WTC11 (cell line): ENCODE measurements around the gene CTIF.

ENCODE experiments used
- MXD4 ChIP-seq: fragments of 250-450 bp; sonication (Bioruptor Pico); IDR thresholded peaks from 2 replicates; pipeline ENCODE4 v1.8.0; 2021; ENCODE audit warnings: mild to moderate bottlenecking, moderate library complexity, borderline replicate concordance
- ZNF317 ChIP-seq: sonication (generic); formaldehyde crosslinking; IDR thresholded peaks from 2 replicates; pipeline ENCODE4 v1.8.1; 2023; ENCODE audit warnings: low read depth, mild to moderate bottlenecking, moderate library complexity, missing genetic modification reagents, borderline replicate concordance
- TF ChIP-seq, protein P1 (sequence below): fragments of 200-600 bp; IDR thresholded peaks from 2 replicates; pipeline ENCODE4 v1.8.0; 2022; ENCODE audit warnings: antibody characterized with exemption
- TF ChIP-seq, protein P2 (sequence below): sonication (generic); formaldehyde crosslinking; IDR thresholded peaks from 2 replicates; pipeline ENCODE4 v1.8.1; 2023; ENCODE audit warnings: mild to moderate bottlenecking, missing genetic modification reagents
- TF ChIP-seq, protein P3 (sequence below): sonication (generic); formaldehyde crosslinking; conservative IDR thresholded peaks from 2 replicates; pipeline ENCODE4 v1.8.1; 2022; ENCODE audit warnings: mild to moderate bottlenecking, missing genetic modification reagents
- TF ChIP-seq, protein P4 (sequence below): sonication (generic); formaldehyde crosslinking; IDR thresholded peaks from 2 replicates; pipeline ENCODE4 v1.8.1; 2023; ENCODE audit warnings: mild to moderate bottlenecking, moderate library complexity, missing genetic modification reagents
- TF ChIP-seq, protein P5 (sequence below): sonication (generic); formaldehyde crosslinking; IDR thresholded peaks from 2 replicates; pipeline ENCODE4 v1.8.0; 2022; ENCODE audit warnings: mild to moderate bottlenecking, missing genetic modification reagents

DNA sequence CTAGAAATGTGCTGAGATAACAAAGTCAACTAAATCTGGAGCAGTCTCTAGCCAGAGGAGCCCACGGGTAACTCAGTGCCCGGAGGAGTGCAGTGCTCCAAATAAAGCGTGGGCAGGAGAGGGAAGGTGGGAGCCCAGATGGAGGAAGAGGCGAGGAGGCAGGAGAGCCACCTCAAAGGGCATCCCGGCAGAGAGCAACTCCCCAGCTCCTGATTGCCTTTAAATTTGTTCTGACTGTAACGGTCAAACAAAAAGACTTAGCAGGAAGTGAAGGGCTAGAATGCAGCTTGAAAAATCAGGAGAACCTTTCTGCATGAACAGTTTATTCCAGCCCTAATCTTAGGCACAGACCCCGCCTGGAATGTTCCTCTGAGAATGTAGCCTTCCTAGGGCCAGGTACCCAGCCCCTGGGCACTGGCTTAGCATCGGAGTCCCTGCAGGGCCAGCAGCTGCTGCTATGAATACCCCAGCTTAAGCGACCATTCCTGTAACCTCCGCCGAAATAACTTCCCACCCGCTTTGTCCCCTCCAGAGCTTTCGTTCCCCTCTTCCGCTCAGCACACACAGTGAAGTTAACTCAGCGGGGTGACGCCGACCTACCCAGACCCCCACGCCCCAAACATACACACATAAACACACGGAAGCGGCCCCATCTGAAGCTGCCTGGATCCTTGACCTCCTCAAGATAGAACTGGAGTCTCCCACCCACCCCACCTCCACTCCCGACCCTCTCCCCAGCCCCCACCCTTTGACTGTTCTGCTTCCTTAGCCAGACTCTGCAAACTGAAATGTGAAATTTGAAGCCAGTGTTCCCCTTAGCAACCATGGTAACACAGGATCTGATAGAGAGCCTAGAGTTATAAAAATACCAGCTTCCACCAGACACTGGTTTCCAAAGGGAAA lies 288.7 kb downstream of the CTIF start:
- TF ChIP-seq, protein P1, sequence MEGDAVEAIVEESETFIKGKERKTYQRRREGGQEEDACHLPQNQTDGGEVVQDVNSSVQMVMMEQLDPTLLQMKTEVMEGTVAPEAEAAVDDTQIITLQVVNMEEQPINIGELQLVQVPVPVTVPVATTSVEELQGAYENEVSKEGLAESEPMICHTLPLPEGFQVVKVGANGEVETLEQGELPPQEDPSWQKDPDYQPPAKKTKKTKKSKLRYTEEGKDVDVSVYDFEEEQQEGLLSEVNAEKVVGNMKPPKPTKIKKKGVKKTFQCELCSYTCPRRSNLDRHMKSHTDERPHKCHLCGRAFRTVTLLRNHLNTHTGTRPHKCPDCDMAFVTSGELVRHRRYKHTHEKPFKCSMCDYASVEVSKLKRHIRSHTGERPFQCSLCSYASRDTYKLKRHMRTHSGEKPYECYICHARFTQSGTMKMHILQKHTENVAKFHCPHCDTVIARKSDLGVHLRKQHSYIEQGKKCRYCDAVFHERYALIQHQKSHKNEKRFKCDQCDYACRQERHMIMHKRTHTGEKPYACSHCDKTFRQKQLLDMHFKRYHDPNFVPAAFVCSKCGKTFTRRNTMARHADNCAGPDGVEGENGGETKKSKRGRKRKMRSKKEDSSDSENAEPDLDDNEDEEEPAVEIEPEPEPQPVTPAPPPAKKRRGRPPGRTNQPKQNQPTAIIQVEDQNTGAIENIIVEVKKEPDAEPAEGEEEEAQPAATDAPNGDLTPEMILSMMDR: no peak
- TF ChIP-seq, protein P2, sequence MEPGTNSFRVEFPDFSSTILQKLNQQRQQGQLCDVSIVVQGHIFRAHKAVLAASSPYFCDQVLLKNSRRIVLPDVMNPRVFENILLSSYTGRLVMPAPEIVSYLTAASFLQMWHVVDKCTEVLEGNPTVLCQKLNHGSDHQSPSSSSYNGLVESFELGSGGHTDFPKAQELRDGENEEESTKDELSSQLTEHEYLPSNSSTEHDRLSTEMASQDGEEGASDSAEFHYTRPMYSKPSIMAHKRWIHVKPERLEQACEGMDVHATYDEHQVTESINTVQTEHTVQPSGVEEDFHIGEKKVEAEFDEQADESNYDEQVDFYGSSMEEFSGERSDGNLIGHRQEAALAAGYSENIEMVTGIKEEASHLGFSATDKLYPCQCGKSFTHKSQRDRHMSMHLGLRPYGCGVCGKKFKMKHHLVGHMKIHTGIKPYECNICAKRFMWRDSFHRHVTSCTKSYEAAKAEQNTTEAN (CRISPR knock-in tag): no peak
- TF ChIP-seq ZNF317 (CRISPR knock-in tag): no peak
- TF ChIP-seq, protein P3, sequence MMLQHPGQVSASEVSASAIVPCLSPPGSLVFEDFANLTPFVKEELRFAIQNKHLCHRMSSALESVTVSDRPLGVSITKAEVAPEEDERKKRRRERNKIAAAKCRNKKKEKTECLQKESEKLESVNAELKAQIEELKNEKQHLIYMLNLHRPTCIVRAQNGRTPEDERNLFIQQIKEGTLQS (CRISPR knock-in tag): no peak
- TF ChIP-seq MXD4 (CRISPR knock-in tag): no peak
- TF ChIP-seq, protein P4, sequence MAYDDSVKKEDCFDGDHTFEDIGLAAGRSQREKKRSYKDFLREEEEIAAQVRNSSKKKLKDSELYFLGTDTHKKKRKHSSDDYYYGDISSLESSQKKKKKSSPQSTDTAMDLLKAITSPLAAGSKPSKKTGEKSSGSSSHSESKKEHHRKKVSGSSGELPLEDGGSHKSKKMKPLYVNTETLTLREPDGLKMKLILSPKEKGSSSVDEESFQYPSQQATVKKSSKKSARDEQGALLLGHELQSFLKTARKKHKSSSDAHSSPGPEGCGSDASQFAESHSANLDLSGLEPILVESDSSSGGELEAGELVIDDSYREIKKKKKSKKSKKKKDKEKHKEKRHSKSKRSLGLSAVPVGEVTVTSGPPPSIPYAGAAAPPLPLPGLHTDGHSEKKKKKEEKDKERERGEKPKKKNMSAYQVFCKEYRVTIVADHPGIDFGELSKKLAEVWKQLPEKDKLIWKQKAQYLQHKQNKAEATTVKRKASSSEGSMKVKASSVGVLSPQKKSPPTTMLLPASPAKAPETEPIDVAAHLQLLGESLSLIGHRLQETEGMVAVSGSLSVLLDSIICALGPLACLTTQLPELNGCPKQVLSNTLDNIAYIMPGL: no peak
- TF ChIP-seq, protein P5, sequence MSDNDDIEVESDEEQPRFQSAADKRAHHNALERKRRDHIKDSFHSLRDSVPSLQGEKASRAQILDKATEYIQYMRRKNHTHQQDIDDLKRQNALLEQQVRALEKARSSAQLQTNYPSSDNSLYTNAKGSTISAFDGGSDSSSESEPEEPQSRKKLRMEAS (CRISPR knock-in tag): no peak
